ENCODE data around the gene TUBB6.

TUBB6 gene

DNA sequence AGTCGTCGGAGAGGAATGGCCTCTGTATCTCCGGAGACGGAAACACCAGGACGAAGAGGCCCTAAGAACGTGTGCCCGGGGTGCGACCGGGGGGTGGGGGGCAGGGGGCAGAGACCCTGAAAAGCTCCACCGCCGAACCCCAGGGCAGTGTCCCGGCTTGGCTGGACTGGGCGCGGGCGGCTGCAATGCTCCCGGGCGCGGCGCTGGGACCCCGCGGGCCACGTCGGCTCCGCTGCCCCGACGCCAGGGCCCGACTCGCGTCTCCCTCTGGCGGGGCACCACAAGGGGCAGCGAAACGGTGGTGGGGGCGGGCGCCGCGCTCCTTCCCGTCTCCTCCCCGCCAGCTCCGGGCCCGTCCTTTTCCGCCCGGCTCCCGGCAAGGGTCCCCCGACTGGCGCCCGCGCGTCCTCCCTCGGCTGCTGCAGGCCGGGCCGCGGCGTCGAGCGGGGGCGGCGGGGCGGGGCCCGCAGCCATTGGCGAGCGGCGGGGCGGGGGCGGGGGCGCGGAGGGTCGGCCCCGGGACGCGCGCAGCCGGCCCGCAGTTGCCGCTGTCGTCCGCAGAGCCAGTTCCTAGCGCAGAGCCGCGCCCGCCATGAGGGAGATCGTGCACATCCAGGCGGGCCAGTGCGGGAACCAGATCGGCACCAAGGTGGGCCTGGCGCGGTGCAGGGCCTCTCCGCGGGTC lies at the start of gene TUBB6:
Gene TUBB6, plus strand, starts transcription at position 541 of the 685 bp plus-strand sequence. Its CDS starts 52 bp downstream, at position 593.
- DNase-seq: peak; percentile 43

DNA sequence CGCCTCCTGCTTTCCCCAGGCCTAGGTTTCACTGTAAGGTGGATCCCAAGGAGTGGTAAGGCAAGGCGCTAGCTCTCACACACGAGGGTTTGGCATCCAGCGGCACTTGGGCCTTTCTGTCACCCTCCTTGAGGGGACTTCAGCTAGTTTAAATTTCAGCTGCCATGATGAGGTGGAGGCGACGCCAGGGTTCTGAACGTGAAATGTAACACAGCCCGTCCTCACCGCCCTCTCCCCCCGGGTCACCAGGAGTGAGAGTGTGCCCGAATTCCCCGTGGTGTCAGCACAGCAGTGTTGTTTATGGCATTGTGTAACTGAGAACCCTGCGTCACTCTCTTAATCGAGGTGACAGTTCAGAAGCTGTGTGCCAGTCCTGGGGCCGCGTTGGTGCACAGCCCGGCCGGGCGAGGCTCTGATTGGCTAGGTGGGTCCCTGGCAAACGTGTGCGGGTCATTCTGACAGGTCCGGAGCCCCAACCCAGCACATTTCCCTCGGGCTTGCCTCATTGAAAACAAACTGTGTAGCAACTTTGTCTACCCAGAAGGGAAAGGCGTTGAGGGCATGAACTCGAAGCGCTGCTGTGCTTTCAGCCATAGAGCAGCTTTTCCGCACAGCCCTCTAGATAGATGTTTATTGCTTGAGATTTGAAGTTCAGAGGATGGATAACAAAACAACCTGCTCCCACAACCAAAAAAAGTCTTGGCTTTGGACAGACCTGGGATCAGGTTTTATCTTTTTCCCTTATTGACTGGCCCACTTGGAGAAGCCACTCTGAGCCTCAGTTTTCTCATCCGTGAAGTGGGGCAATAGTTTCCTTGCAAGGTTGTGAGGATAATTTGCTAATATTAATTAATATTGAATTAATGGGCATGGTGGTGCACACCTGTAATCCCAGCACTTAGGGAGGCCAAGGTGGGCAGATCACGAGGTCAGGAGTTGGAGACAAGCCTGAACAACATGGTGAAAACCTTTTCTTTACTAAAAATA lies 49.0 kb upstream of the TUBB6 start:
- DNase-seq: no peak

DNA sequence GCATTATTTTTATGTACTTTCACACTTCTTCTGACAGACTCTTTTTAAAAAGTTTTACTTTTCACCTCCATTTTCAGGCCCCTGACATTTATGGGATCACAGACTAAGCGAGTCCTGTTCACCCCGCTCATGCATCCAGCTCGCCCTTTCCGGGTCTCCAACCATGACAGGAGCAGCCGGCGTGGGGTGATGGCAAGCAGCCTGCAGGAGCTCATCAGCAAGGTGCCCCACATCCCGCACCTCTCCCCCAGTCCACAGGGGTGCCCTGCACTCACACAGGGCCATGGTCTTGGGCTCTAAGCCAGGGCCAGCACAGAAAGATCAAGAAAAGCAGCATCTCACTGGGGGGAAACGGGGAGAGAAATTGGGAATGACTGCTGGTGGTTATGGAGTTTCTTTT lies 45.3 kb upstream of the TUBB6 start:
- no peak for DNase-seq

DNA sequence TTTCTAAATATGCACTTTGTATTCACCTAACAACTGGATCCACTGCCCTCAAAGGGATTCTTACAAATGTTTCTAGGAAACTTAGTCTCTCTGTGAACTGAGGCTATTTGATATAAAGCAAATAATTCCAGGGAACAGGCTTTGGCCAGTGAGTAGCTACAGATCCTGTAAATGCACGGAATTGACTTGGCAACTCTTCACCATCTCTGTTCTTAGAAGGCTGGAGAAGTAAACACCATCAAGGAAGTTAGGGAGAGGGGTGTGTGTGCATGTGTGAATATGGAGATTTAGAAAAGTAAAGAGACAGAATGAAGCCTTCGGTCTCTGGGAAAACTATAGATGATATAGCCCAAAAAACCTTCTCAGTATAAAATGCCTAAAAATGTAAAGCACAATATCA lies 43.2 kb upstream of the TUBB6 start:
- no peak for DNase-seq

DNA sequence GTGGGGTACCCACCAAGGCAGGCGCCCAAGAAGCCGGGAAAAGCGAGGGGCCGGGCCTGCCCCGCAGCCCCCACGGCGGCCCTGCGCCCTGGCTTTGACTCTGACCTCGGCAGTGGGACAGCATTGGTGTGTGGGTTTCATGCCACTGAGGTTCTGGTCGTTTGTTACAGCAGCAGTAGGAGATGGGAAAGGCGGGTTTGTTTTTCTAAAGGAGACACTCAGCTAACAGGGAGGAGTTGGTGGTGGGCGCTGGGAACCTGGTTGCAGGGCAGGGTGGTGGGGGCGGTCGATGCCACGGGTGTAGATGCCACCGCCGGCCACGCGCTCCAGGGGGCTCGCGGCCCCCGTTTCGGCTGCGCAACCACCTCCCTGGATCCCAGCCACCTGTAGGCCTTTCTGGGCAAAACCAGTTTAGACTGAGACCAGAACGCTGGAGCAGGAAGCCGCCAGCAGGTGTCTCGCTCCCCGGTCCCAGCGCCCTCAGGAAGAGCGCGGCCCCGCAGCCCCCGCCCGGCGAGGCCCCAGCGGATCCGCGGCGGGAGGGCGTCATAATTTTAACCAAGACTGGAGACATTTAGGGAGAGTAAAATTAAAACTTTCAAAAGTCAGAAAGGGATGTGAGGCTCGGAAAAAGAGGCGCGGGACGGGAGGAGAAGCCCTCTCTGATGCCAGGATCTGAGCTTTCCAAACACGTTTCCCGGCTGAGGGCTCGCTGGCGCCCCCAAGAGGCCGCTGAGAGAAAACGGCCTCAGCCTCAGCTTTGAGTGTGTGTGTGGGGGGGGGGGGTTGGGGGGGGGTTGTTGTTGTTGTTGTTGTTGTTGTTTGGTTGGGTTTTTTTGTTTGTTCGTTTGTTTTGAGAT lies 36.4 kb upstream of the TUBB6 start:
- peak; percentile 33 for DNase-seq

DNA sequence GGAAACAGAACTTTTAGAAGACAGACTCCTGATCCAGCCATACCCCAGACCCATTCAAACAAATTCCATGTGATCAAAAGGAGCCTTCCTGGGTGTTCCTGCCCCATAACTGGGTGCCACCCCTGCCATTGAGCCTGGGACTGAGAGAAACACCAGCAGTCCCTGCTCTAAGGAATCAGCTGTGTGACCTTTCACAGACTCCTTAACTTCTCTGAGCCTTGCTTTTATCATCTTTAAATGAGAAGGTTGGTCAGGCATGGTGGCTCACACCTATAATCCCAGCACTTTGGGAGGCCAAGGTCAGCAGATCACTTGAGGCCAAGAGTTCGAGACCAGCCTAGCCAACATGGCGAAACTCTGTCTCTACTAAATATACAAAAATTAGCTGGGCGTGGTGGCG lies 33.2 kb upstream of the TUBB6 start:
- no peak for DNase-seq

DNA sequence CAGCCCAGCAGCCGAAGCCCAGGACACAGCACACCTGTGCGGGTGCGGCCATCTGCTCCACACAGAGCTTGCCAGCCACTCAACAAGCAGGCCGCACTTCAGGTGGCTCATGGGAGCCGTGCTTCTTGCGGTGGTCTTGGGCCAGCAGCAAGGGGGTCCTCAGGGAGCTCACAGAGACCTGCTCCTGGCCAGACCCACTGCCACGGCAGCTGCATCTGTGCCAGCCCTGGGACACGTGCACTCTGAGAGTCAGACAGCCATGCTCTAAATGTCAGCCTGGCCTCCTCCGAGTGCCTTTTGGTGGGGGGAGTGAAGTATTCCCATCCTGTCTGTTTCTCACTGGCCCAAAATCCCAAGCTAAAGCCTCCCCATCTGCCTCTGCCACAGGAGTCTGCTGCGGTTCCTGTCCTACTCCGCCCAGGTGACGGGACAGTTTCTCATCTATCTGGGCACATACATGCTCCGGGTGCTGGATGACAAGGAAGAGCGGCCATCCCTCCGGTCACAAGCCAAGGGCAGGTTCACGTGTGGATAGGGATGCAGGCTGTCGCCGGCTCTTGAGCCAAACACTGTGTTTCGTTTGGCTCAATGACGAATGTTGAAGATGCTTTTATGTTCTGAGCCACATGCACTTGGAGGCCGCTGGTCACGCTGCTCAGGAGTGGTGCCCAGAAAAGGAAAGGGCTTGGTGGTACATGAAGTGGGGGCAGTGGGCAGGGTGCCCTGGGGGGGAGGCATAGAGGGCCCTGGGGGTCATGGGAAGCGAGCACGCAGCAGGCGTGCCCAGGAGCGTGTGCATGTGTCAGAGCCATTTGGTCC lies 31.1 kb upstream of the TUBB6 start:
- no peak for DNase-seq

DNA sequence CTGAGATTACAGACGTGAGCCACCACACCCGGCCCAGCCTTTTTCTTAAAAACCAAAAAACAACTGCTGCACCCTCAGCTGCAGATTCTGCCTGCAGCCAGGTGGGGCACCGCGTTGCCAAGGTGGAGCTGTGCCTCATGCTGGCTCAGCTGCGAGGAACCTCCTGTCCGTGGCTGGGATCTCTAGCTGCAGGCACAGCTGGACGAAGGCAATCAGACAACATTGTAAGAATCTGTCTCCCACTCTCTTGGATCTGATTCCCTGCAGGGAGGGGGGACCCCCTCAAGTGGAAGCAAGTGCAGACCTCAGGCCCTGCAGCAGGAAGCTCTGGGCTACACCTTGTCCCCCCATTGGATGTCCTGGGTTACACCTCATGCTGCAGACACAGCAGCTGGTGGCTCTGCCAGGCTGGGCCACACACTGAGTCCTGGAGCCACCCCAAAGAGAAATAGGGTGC lies 29.8 kb upstream of the TUBB6 start:
- no peak for DNase-seq

DNA sequence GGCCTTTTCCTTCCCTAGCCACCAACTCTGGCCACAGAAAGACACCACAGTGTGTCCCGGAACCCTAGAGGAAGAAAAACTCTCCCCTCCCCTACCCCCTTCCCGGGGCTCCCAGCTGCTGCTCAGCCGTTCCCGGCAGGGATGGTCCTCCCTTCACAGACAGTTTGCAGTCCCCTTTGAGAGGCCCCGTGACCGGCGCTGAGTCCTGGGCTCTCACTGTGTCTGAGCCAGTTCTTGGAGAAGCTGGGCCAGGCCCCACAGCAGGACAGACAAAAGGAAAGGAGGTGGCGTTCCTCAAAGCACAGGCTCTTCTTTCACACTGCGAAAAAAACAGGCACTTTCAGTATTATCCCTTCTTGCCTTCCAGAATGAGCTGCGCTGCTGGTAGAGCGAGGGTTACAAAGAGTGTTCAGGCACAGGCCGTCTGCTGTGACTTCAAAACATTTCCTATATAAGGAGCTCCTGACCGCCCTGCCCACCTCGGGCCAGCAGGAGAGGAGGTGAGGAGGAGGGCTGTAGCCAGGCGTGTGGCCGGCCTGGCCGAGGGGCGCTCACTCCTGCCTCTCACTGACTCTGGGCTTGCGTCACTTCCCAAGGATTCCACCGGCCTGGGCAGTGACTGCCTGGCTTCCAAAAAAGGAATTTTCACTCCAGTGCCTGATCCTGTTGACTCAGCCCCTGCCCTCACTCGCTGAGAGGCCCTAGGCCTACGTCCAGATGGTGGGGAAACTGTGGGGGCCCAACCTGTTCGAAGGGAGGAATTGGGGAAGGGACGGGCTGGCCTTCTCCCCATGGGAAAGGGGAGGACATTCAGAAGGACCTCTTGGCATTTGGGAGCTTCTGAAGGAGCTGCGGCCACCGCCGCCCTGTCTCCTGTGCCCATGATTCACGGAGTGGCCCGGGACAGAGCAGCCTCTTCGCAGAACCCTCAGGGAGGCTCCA lies 29.0 kb upstream of the TUBB6 start:
- no peak for DNase-seq

DNA sequence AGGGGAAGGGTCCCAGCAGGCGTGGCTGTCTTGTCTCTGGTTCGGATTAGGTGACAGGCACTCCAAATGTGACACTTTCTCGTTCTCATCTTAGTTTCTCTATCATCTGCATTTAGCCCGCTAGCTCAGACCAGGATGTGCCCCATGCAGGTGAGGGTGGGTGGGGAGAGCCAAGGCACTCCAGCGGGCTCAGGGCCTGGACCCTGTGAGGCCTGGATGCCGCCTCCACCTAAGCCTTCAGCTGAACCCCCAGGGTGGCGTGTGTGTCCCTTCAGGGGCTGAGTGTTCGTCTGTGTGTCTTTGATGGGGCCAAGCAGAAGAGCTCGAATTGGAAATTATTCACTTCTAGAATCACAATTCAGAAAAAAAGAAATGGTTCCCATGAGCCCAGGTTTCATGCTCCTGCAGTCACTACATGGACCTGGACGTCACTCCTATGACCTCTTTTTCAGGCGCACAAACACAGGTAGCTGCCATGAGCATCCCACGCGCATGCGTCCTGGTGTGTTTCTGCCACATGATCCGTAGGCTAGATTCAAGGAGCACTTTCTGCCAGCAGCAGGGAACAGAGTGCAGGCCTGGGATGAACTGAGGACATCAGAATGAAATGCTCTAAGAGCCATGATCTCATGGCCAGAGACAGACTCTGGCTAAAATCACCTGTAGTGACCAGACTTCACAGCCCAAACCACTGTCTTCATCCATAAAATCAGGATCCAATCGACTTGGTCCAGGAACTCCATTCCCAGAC lies 28.1 kb upstream of the TUBB6 start:
- DNase-seq: no peak

DNA sequence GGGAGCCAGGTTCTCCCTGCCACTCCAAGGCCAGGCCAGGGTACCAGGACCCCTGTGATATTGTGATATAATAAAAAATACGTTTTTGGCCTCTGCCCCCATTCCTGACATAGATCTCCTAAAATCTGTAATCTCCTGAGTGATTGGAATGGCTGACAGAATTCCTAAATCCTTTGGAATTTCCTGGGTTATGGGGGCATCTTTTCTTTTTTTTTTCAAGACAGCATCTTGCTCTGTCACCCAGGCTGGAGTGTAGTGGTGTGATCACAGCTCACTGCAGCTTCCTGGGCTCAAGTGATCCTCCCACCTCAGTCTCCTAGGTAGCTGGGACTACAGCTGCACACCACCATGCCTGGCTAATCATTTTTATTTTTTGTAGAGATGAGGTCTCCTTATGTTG lies 26.2 kb upstream of the TUBB6 start:
- no peak for DNase-seq

DNA sequence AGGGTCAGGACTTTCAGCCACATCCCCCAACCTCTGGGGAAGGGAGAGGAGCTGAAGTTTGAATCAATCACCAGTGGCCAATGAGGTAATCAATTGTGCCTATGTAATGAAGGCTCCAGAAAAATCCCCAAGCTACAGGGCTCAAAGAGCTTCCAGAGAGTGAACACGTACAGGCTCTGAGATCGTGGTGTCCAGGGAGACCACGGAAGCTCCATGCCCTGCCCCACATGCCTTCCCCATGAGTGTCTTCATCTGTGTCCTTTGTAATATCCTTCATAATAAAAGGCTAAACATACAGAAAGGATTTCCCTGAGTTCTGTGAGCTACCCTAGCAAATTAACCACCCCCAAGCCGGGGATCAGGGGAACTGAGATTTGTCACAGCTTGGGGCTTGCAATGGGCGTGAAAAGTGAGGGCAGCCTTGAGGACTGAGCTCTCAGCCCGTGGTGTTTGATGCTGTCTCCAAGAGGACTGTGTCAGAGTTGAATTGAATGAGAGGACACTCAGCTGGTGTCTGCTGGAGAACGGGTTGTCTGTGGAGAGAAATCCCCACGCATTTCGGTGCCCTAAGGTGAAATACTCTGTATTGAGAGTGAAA lies 25.5 kb upstream of the TUBB6 start:
- DNase-seq: no peak

DNA sequence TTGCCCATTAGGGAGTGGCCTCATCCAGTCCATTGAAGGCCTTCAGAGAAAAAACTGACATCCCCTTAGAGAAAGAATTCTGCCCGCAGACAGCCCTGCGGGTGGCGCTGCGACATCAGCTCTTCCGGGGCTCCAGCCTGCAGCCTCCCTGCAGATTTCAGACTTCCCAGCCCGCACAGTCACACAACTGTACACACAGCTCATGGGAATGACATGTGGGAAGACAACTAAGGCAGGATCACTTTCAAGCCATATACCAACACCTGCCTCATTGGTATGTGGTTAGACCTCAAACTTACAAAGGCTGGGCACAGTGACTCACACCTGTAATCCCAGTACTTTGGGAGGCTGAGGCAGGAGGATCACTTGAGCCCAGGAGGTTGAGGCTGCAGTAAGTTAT lies 24.8 kb upstream of the TUBB6 start:
- DNase-seq: no peak

DNA sequence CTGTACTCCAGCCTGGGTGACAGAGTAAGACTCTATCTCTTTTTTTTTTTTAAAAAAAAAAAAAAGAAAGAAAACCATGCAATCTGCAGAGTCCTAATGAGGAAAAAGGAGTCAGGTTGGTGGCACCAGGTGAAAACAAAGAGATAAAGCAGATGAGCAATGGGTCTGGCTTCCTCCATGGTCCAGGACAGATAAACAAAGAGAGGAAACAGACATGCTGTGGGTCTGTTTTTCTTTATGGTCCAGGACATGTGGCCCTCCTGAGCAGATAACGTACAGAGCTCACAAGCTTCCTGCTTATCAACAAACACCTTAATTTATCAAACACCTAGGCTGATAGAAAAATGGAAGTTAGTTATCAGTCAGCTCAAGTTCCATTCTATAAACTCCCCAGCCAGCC lies 24.4 kb upstream of the TUBB6 start:
- no peak for DNase-seq

DNA sequence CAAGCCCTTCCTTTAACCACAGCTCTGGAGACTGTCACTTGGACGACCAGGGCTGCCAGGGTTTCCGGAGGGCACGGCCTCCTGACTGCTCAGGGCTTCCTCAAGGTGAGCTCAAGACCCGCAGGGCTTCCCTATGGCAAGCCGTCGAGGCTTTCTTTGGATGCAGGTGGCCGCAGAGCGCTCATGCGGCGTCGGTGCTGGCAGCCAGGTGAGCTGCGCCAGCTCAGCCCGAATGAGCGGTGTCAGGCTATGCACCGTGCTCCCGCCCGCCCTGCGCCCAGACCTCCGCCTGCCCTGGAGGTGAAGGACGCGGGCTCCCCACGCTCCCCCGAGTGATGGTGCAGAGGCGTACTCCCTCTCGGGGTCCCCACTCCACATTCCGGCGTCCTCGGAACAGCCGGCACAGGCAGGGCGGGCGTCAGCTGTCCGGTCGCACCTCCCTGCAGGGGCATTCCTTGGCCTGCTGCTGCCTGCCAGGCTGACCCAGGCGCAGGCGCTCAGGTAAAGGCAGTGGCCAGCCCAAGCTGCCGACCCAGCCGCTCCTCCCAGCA lies 20.8 kb upstream of the TUBB6 start:
- DNase-seq: no peak

DNA sequence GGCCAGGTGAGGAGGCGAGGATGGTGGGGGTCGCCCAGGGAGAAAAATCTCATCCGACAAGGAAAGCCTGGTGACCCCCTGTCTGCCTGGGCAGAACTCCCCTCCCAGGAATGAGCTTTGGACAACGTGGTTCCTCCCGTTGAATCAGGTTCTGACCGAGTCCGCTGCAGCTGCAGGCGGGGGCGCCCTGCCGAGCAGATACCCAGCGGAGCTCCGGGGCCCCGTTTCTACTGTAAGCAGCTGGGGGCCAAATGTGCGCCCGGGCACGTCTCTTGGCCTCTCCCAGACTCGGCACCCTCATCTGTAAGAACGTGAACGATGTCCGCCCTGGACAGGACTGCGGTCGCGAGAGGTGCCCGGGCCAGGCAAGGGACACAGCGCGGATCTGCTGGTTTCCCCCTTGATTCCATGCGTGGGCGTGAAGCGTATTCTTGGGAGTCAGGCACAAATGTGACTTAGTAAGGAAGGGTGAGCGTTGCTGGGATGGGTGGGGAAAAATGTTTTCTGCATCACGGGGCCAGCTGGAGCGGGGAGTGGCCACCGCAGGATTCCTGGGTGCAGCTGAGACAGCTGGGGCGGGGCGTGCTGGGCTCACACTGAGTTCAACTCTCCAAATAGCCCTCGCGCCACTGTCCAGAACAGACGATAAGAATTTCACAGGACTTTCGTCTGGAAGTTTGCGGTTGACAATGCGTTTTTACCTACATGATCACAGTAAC lies 20.2 kb upstream of the TUBB6 start:
- no peak for DNase-seq

DNA sequence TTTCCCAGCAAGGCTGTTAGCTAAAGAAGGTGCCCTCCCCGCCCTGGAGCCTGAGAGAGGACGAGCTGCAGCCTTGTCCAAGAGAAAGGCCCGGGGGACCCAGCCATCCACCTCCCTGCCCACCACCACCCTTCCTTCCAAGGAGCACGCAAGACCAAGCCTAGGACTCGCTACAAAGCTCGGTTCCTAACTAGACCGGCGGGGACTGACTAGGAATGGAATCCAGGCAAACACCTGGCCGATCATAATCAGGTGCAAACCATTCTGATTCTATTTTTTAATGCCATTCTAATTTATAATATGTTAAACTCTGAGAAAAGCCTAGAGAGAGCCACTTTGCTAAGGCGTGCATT lies 19.7 kb upstream of the TUBB6 start:
- DNase-seq: no peak

DNA sequence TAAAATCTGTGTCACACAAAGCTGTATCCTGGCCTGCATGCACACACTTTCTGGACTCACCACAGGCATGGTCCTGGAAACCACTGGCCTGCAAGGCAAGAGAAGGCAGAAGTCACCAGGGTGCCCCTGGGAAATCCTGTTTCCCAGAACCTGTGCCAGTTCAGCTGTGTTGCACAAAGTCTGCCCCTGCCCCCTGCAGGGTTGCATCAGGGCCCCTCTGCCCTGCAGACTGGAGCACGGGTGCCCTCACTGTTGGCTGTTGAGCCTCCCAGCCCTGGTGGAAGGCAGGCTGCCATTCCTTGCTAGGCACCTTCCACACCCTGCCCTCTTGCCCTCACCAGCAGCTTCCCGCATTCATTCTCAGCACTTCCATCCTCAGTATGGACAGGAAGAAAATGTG lies 18.0 kb upstream of the TUBB6 start:
- DNase-seq: no peak

DNA sequence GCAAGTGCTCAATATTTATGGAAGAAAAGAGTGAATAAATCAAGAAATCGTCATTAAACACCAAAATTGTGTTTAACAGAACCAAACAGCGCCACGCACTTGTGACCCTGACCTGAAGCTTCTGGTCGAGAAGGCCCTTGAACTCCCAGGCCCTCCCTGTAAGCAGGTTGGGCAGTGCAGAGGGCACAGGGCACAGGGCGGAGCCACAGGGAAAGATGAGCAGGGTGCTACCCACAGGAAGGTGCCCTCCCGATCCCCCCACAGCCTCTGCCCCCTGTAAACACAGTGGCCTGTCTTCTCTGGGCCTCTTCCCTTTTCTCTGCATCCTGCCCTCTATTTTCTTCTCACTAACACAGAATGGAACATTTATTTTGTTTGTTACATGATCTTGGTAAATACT lies 16.9 kb upstream of the TUBB6 start:
- DNase-seq: no peak

Data from CD4-positive, alpha-beta T cell treated with Interleukin-15 for 1 hour (primary cell).